RWPE1 (cell line): Measurements from ENCODE around the gene BFAR.
"Not testable (repeated sequence)": the region's sequence is repeated elsewhere in the genome, so short reads cannot be mapped to it uniquely, and the experiment has no call there.

Experiments used
- CTCF ChIA-PET: fragments of 350-600 bp; sonication (Branson Sonifier 250); formaldehyde crosslinking; extraction: SDS; loops from one replicate; lab custom pipeline; 2021; lab: Yijun Ruan, JAX
- POLR2A ChIA-PET: fragments of 400-600 bp; formaldehyde crosslinking; extraction: SDS; loops from one replicate; lab custom pipeline; 2020; ENCODE audit warnings: antibody characterized with exemption; ENCODE audit not compliant: low non-redundant PET; lab: Yijun Ruan, JAX
- DNase-seq: peaks from one replicate; pipeline ENCODE4 v3.0.0; 2012; ENCODE audit warnings: low spot score
- H3K27ac ChIP-seq: fragments of 450-650 bp; 2 replicates; pipeline ENCODE4 v1.5.1; 2017
- CTCF ChIP-seq: fragments of 450-650 bp; conservative IDR thresholded peaks from 2 replicates; pipeline ENCODE4 v1.5.1; 2017; ENCODE audit warnings: low read depth, mild to moderate bottlenecking

The BFAR gene

GRCh38 chr16:14616280-14616679 lies 16.5 kb upstream of the BFAR start:
- no peak for TF ChIP-seq CTCF
- ChIA-PET POLR2A (no interaction called here), CTCF (no interaction called here)
- DNase-seq: no peak
- H3K27ac ChIP-seq: no peak overlapping the region

GRCh38 chr16:14618566-14618965 lies 14.2 kb upstream of the BFAR start:
- CTCF ChIA-PET: no interaction called here
- POLR2A ChIA-PET: no interaction called here
- TF ChIP-seq CTCF: no peak
- DNase-seq: no peak
- H3K27ac ChIP-seq: no peak overlapping the region

- no peak for DNase-seq
- ChIA-PET POLR2A (no interaction called here), CTCF (no interaction called here)
- TF ChIP-seq CTCF: no peak
- H3K27ac ChIP-seq: no peak overlapping the region
Measured at GRCh38 chr16:14627078-14627477, 5.7 kb upstream of the BFAR start.

- ChIA-PET POLR2A (interaction anchor here (0.6 kb wide), 1 partner anchor 39 kb away, joined by 5 read pairs; no protein-coding TSS in a partner anchor), CTCF (interaction anchor here (0.6 kb wide), 1 partner anchor 81 kb away, joined by 4 read pairs; no protein-coding TSS in a partner anchor)
- DNase-seq: peak; percentile 5
- TF ChIP-seq CTCF: no peak
- peak overlapping the region; percentile 93 for H3K27ac ChIP-seq
Measured at GRCh38 chr16:14628806-14629611, 3.7 kb upstream of the BFAR start.

GRCh38 chr16:14629612-14629918 lies 3.2 kb upstream of the BFAR start:
- DNase-seq: peak; percentile 20
- ChIA-PET CTCF (interaction anchor here (0.6 kb wide), 1 partner anchor 81 kb away, joined by 4 read pairs; no protein-coding TSS in a partner anchor), POLR2A (no interaction called here)
- H3K27ac ChIP-seq: peak overlapping the region; percentile 93
- no peak for TF ChIP-seq CTCF

GRCh38 chr16:14629919-14630619 lies 2.7 kb upstream of the BFAR start, which contains the start of gene PARN:
PARN (minus strand) TSS chr16:14630260; CDS start chr16:14630125, 135 bp downstream.
- POLR2A ChIA-PET: interaction anchor here (0.7 kb wide), 1 partner anchor 10 kb away, joined by 8 read pairs; no protein-coding TSS in a partner anchor
- CTCF ChIA-PET: no interaction called here
- peak within 1 kb of the TSS; percentile 93 for H3K27ac ChIP-seq
- DNase-seq: peak; percentile 98
- no peak for TF ChIP-seq CTCF

GRCh38 chr16:14630620-14631330 lies 2.0 kb upstream of the BFAR start:
- POLR2A ChIA-PET: interaction anchor here (0.7 kb wide), 1 partner anchor 11 kb away, joined by 8 read pairs; no protein-coding TSS in a partner anchor
- peak overlapping the region; percentile 93 for H3K27ac ChIP-seq

More at GRCh38 chr16:14630620-14631330, 2.0 kb upstream of the BFAR start:
- CTCF ChIA-PET, DNase-seq: not testable (repeated sequence)
